Mucosa of rectum (tissue), 2 donors: Measurements from ENCODE around the gene MCM6.
"Not testable (repeated sequence)": the region's sequence is repeated elsewhere in the genome, so short reads cannot be mapped to it uniquely, and the experiment has no call there.

Experiments
- H3K27ac ChIP-seq, 2 donors: one replicate each; pipeline ENCODE4 v1.7.0; 2013; ENCODE audit warnings: inconsistent platforms in 2 of 2, low read depth in 2 of 2, low read length in 2 of 2
- H3K27me3 ChIP-seq, 2 donors: one replicate each; pipeline ENCODE4 v1.7.0; 2013; ENCODE audit warnings: low read length in 2 of 2; ENCODE audit not compliant: control insufficient read depth in 2 of 2, insufficient read depth in 2 of 2
- H3K36me3 ChIP-seq, 2 donors: one replicate each; pipeline ENCODE4 v1.7.0; 2013; ENCODE audit warnings: low read length in 2 of 2; ENCODE audit not compliant: control insufficient read depth in 2 of 2, insufficient read depth in 2 of 2
- H3K4me1 ChIP-seq, 2 donors: one replicate each; pipeline ENCODE4 v1.7.0; 2013; ENCODE audit warnings: low read length in 2 of 2, mild to moderate bottlenecking in 1 of 2; ENCODE audit not compliant: control insufficient read depth in 2 of 2, insufficient read depth in 2 of 2
- H3K4me3 ChIP-seq, 2 donors: one replicate each; pipeline ENCODE4 v1.7.0; 2013; ENCODE audit warnings: low read length in 2 of 2
- H3K9ac ChIP-seq, 2 donors: one replicate each; pipeline ENCODE4 v1.7.0; 2013; ENCODE audit warnings: low read length in 2 of 2, low read depth in 1 of 2, mild to moderate bottlenecking in 1 of 2
- H3K9me3 ChIP-seq, 2 donors: one replicate each; pipeline ENCODE4 v1.7.0; 2013; ENCODE audit warnings: low read length in 2 of 2; ENCODE audit not compliant: control insufficient read depth in 2 of 2
- donor health status: healthy.
- donor health status: Normal muscosa, but diverticular disease.

MCM6 gene

DNA sequence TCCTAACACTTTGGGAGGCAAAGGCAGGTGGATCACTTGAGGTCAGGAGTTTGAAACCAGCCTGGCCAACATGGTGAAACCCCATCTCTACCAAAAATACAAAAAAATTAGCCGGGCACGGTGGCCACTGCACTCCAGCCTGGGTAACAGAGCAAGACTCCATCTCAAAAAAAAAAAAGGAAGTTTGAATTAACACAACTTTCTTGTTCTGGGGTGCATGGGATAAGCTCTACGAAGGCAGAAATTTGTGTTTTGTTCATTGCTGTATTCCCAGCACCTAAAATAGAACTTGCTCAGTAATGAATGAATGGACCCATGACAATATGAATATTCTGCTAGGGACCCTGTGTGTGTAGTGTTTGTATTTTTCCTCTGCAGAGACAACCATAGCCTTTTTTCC lies 68.4 kb downstream of the MCM6 start:
- H3K9ac ChIP-seq, H3K4me3 ChIP-seq, H3K27ac ChIP-seq, H3K36me3 ChIP-seq, H3K9me3 ChIP-seq, H3K27me3 ChIP-seq, H3K4me1 ChIP-seq: not testable (repeated sequence)

GRCh38 chr2:135803278-135803677 lies 73.0 kb downstream of the MCM6 start:
- Histone ChIP-seq H3K27me3 (no peaks in the 10 kb centered on the region), H3K9me3 (peaks cover 0 to 3% of the 10 kb centered on the region in 2 donors), H3K9ac (no peak overlapping the region), H3K4me1 (no peaks in the 10 kb centered on the region), H3K27ac (no peak overlapping the region), H3K4me3 (no peak overlapping the region), H3K36me3 (no peaks in the 10 kb centered on the region)

DNA sequence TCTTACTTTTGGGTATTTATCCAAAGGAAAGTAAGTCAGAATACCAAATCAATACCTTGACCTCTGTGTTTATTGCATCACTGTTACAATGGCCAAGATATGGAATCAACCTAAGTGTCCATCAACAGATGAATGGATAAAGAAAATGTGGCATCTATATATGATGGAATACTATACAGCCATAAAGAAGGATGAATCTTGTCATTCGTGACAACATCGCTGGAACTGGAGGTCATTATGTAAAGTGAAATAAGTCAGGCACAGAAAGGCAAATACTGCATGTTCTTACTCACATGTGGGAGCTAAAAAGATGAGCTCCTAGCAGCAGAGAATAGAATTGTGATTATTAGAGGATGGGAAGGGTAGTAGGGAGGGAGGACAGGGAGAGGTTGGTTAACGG lies 73.9 kb downstream of the MCM6 start:
- Histone ChIP-seq H3K27ac (no peak overlapping the region), H3K4me3 (no peak overlapping the region), H3K27me3 (no peaks in the 10 kb centered on the region), H3K9ac (no peak overlapping the region), H3K9me3 (peaks cover 0 to 3% of the 10 kb centered on the region in 2 donors), H3K36me3 (no peaks in the 10 kb centered on the region), H3K4me1 (no peaks in the 10 kb centered on the region)

DNA sequence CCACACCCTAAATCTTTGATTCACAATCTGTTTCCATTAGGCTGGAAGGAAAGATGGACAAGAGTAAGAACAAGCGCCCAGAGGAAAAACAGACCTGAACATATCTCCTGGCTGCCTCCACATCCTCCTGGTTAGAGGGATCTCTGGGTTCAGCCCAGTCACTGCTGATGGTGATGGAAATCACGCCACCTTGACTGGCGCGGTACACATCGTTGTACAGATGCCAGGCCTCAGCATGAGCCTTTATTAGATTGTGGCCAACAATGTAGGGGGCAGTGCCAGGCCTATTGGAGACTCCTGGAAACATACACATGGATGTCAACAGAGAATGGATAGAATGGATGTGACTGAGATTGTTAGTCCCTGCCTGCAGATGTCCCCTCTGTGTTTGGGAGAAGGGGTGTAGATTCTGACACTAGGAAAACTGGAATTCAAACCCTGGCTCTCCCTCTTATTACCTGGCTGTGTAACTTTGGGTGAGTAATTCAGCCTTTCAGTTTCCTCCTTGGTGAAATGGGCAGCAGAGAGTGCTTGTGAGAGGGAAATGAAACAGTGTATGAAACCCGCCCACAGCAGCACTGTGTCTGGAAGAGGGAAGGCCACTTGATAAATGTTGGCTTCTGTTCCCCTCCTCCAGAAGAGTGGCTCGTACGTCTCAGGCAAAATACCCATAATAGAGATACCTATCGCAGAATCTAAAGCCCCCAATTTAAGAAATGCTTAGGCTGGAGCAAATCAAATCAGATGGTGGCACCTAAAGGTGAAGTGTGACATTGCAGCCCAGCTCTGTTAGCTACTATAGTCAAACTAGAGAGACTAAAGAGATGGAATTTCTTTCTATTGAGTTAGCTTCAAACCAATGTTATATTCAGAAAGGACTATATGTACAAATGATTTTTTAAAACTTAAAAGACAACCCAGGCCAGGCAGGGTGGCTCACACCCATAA lies 75.5 kb downstream of the MCM6 start:
- no peaks in the 10 kb centered on the region for H3K27me3 ChIP-seq
- no peaks in the 10 kb centered on the region for H3K36me3 ChIP-seq
- H3K4me3 ChIP-seq: no peak overlapping the region
- H3K9ac ChIP-seq: no peak overlapping the region
- H3K9me3 ChIP-seq: peaks cover 0 to 3% of the 10 kb centered on the region in 2 donors
- H3K27ac ChIP-seq: no peak overlapping the region
- H3K4me1 ChIP-seq: no peaks in the 10 kb centered on the region

GRCh38 chr2:135799738-135800137 lies 76.5 kb downstream of the MCM6 start:
- Histone ChIP-seq H3K4me1 (no peaks in the 10 kb centered on the region), H3K9me3 (peaks cover 0 to 3% of the 10 kb centered on the region in 2 donors), H3K27me3 (no peaks in the 10 kb centered on the region), H3K27ac (no peak overlapping the region), H3K36me3 (no peaks in the 10 kb centered on the region), H3K9ac (no peak overlapping the region), H3K4me3 (no peak overlapping the region)

DNA sequence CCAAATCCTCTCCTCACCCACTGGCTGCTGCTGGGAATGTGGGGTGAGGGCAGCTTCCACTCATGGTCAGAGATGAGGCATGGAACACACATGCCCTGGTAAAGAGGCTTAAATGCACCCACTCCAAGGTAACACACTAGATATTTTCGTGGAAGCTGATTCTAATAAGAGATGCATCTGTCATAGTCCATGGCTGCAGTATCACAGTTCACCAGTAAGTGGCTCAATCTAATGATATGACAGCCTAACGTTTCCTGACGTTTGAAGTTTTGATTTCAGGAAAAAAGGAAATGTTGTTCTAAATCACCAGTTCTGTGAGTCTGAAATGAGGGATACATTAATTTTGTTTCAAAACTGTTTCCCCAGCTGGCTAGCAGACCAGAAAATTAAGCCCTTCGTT lies 77.5 kb downstream of the MCM6 start:
- Histone ChIP-seq H3K4me1 (no peaks in the 10 kb centered on the region), H3K9ac (no peak overlapping the region), H3K27ac (no peak overlapping the region), H3K36me3 (no peaks in the 10 kb centered on the region), H3K4me3 (no peak overlapping the region), H3K27me3 (no peaks in the 10 kb centered on the region), H3K9me3 (peaks cover 0 to 3% of the 10 kb centered on the region in 2 donors)

- Histone ChIP-seq H3K36me3 (no peaks in the 10 kb centered on the region), H3K4me1 (no peaks in the 10 kb centered on the region), H3K9ac (no peak overlapping the region), H3K27me3 (no peaks in the 10 kb centered on the region), H3K9me3 (peaks cover 0 to 3% of the 10 kb centered on the region in 2 donors), H3K27ac (no peak overlapping the region), H3K4me3 (no peak overlapping the region)
Measured at GRCh38 chr2:135798275-135798705, 78.0 kb downstream of the MCM6 start.

GRCh38 chr2:135797497-135798274 lies 78.6 kb downstream of the MCM6 start:
- H3K4me1 ChIP-seq: no peaks in the 10 kb centered on the region
- no peak overlapping the region for H3K4me3 ChIP-seq
- H3K36me3 ChIP-seq: no peaks in the 10 kb centered on the region
- no peak overlapping the region for H3K27ac ChIP-seq
- peaks cover 0 to 3% of the 10 kb centered on the region in 2 donors for H3K9me3 ChIP-seq
- no peaks in the 10 kb centered on the region for H3K27me3 ChIP-seq
- no peak overlapping the region for H3K9ac ChIP-seq

DNA sequence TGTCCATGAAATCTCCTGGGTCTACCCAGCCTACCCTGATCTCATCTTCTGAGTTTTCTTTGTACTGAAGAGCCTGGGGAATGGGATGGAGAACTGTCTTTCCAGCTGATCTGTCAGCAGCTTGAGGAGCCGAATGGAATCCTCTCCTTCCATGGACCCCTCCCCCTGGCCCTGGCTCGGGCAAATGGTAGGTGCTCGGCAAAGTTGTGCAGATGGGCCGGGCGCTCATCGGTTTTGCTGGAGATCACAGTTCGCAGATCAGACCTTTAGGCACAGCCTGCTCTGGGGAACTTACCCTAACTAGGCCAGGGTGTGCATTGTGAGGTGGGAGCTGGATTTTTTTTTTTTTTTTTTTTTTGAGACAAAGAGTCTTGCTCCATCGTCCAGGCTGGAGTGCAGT lies 79.6 kb downstream of the MCM6 start:
- Histone ChIP-seq H3K27me3 (no peaks in the 10 kb centered on the region), H3K4me3 (no peak overlapping the region), H3K9ac (no peak overlapping the region), H3K9me3 (peaks cover 0 to 3% of the 10 kb centered on the region in 2 donors), H3K36me3 (no peaks in the 10 kb centered on the region), H3K27ac (no peak overlapping the region), H3K4me1 (no peaks in the 10 kb centered on the region)

DNA sequence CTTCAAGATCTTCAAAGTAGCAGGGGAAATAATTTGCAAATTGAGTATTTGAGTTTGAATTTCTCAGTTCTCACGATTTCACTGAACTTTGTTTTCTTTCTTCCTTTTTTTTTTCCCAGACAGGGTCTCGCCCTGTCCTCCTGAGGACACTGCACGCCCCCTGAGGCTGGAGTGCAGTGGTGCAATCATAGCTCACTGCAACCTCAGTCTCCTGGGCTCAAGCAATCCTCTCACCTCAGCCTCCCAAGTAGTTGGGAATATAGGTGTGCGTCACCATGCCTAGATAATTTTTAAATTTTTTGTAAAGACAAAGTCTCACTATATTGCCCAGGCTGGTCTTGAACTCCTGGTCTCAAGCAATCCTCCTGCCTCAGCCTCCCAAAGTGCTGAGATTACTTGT lies 80.6 kb downstream of the MCM6 start:
- not testable (repeated sequence) for H3K27ac ChIP-seq, H3K4me1 ChIP-seq, H3K4me3 ChIP-seq, H3K9me3 ChIP-seq, H3K9ac ChIP-seq, H3K27me3 ChIP-seq, H3K36me3 ChIP-seq
